C4-2B (cell line): ENCODE results near the gene EID1.

Experiments used
- ZFX ChIP-seq: fragments of 450-650 bp; IDR thresholded peaks from 2 replicates; pipeline ENCODE4 v1.6.1; 2017
- TF ChIP-seq, protein P1 (sequence below): fragments of 450-650 bp; conservative IDR thresholded peaks from 2 replicates; pipeline ENCODE4 v1.5.1; 2017; ENCODE audit warnings: mild to moderate bottlenecking

- TF ChIP-seq, protein P1, sequence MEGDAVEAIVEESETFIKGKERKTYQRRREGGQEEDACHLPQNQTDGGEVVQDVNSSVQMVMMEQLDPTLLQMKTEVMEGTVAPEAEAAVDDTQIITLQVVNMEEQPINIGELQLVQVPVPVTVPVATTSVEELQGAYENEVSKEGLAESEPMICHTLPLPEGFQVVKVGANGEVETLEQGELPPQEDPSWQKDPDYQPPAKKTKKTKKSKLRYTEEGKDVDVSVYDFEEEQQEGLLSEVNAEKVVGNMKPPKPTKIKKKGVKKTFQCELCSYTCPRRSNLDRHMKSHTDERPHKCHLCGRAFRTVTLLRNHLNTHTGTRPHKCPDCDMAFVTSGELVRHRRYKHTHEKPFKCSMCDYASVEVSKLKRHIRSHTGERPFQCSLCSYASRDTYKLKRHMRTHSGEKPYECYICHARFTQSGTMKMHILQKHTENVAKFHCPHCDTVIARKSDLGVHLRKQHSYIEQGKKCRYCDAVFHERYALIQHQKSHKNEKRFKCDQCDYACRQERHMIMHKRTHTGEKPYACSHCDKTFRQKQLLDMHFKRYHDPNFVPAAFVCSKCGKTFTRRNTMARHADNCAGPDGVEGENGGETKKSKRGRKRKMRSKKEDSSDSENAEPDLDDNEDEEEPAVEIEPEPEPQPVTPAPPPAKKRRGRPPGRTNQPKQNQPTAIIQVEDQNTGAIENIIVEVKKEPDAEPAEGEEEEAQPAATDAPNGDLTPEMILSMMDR, result no peak
- TF ChIP-seq ZFX, result no peak
Observed at GRCh38 chr15:48868023-48868422, 9.9 kb upstream of the EID1 start.
